H1 (cell line): Measurements from ENCODE around the gene ARRDC2. TPM values are rescaled to one million over a fixed set of nuclear protein-coding genes. Genes with fewer than 3 reads are reported as not detected.

Experiments used
- CTCF ChIA-PET: fragments of 300-600 bp; sonication (Branson Sonifier 250); formaldehyde crosslinking; loops from one replicate; lab custom pipeline; 2021; ENCODE audit not compliant: partially characterized antibody; lab: Charles Lee
- POLR2A ChIA-PET: fragments of 300-600 bp; sonication (Branson Sonifier 250); formaldehyde crosslinking; loops from one replicate; lab custom pipeline; 2021; ENCODE audit warnings: inconsistent platforms; ENCODE audit not compliant: partially characterized antibody; lab: Charles Lee
- DNase-seq, 2 experiments: peaks; one replicate each; pipeline versions ENCODE4 v3.0.0 to v3.0.0-alpha.2; 2010 to 2022; ENCODE audit warnings: low spot score in 2 of 2, low read depth in 1 of 2, mixed read lengths in 1 of 2
- FAIRE-seq: peaks from 2 replicates; lab custom pipeline; 2011; peaks lifted over from hg19 to GRCh38; lab: Jason Lieb, UNC
- H2AFZ ChIP-seq: 2 replicates; pipeline ENCODE4 v1.8.1; 2012; ENCODE audit warnings: low read length, inconsistent platforms
- H2AK5ac ChIP-seq: 2 replicates; pipeline ENCODE4 v1.6.1; 2013; ENCODE audit warnings: low read depth, low read length
- H2BK120ac ChIP-seq: replicated peaks from 2 replicates; pipeline ENCODE3; 2013; ENCODE audit warnings: low read depth, low read length, inconsistent platforms
- H2BK12ac ChIP-seq: 2 replicates; pipeline ENCODE4 v1.6.1; 2013; ENCODE audit warnings: low read depth, low read length
- H2BK15ac ChIP-seq: 2 replicates; pipeline ENCODE4 v1.6.1; 2013; ENCODE audit warnings: low read length
- H2BK20ac ChIP-seq: 2 replicates; pipeline ENCODE4 v1.6.1; 2013; ENCODE audit warnings: low read length
- H2BK5ac ChIP-seq: 2 replicates; pipeline ENCODE4 v1.6.1; 2013; ENCODE audit warnings: low read depth, low read length
- H3K14ac ChIP-seq: 2 replicates; pipeline ENCODE4 v1.6.1; 2013; ENCODE audit warnings: inconsistent platforms; ENCODE audit not compliant: insufficient read length
- H3K18ac ChIP-seq: 2 replicates; pipeline ENCODE4 v1.6.1; 2013; ENCODE audit warnings: low read length; ENCODE audit errors: extremely low read depth
- H3K23ac ChIP-seq: 2 replicates; pipeline ENCODE4 v1.6.1; 2013; ENCODE audit warnings: inconsistent platforms; ENCODE audit not compliant: insufficient read length
- H3K23me2 ChIP-seq: 2 replicates; pipeline ENCODE4 v1.6.1; 2013; ENCODE audit warnings: low read depth, low read length
- H3K27ac ChIP-seq: 2 replicates; pipeline ENCODE4 v1.6.1; 2011; ENCODE audit warnings: low read depth, low read length, inconsistent platforms
- H3K27me3 ChIP-seq, 4 experiments: replicated peaks in 1 of 4; 1 replicate in 1 of 4; 2 replicates in 3 of 4; pipeline versions ENCODE4 v1.6.1 to v1.8.1; 2011 to 2013; ENCODE audit warnings: low read length in 3 of 4, mild to moderate bottlenecking in 3 of 4, inconsistent platforms in 2 of 4, mixed read lengths in 2 of 4, moderate library complexity in 1 of 4; ENCODE audit not compliant: control insufficient read depth in 3 of 4, insufficient read depth in 3 of 4; ENCODE audit errors: extremely low read depth in 1 of 4
- H3K36me3 ChIP-seq, 4 experiments: 2 replicates each; pipeline versions ENCODE4 v1.6.1 to v1.8.1; 2011 to 2013; ENCODE audit warnings: mild to moderate bottlenecking in 4 of 4, low read length in 3 of 4, moderate library complexity in 2 of 4, control low read depth in 1 of 4, inconsistent platforms in 1 of 4; ENCODE audit not compliant: insufficient read depth in 4 of 4, control insufficient read depth in 2 of 4
- H3K4ac ChIP-seq: replicated peaks from 2 replicates; pipeline ENCODE3; 2013; ENCODE audit warnings: low read length, low read depth, mixed read lengths, inconsistent platforms; ENCODE audit not compliant: insufficient read length
- H3K4me1 ChIP-seq, 4 experiments: replicated peaks in 1 of 4; 1 replicate in 1 of 4; 2 replicates in 3 of 4; pipeline versions ENCODE4 v1.6.1 to v1.8.1; 2011 to 2013; ENCODE audit warnings: low read length in 3 of 4, inconsistent platforms in 2 of 4, mixed read lengths in 1 of 4; ENCODE audit not compliant: insufficient read depth in 4 of 4, control insufficient read depth in 3 of 4
- H3K4me2 ChIP-seq, 2 experiments: 2 replicates each; pipeline versions ENCODE4 v1.6.1 to v1.8.1; 2011 to 2013; ENCODE audit warnings: low read depth in 2 of 2, low read length in 2 of 2, control low read depth in 1 of 2, inconsistent platforms in 1 of 2, mild to moderate bottlenecking in 1 of 2; ENCODE audit not compliant: insufficient read depth in 1 of 2
- H3K4me3 ChIP-seq, 4 experiments: fragments of 200-600, 300-600 bp in 1 of 4; sonication (generic), shearing (Covaris generic), sonication (Bioruptor Twin) in 1 of 4; 2 replicates each; pipeline versions ENCODE4 v1.5.1 to v1.8.1; 2011 to 2016; ENCODE audit warnings: low read length in 4 of 4, low read depth in 3 of 4, control low read depth in 2 of 4, inconsistent platforms in 2 of 4, mild to moderate bottlenecking in 2 of 4, mixed read lengths in 1 of 4, moderate library complexity in 1 of 4; ENCODE audit not compliant: insufficient read depth in 2 of 4; ENCODE audit errors: extremely low read depth in 1 of 4
- H3K56ac ChIP-seq: replicated peaks from 2 replicates; pipeline ENCODE3; 2013; ENCODE audit warnings: low read depth, mild to moderate bottlenecking, mixed read lengths, low read length, inconsistent platforms; ENCODE audit not compliant: insufficient read length
- H3K79me1 ChIP-seq: 2 replicates; pipeline ENCODE4 v1.6.1; 2013; ENCODE audit warnings: low read depth, low read length, control low read depth
- H3K79me2 ChIP-seq, 2 experiments: 2 replicates each; pipeline versions ENCODE4 v1.6.1 to v1.8.1; 2012 to 2013; ENCODE audit warnings: low read length in 2 of 2, mild to moderate bottlenecking in 2 of 2, inconsistent platforms in 1 of 2; ENCODE audit not compliant: insufficient read depth in 2 of 2, control insufficient read depth in 1 of 2
- H3K9ac ChIP-seq, 4 experiments: replicated peaks in 1 of 4; 1 replicate in 1 of 4; 2 replicates in 3 of 4; pipeline versions ENCODE4 v1.6.1 to v1.8.1; 2011 to 2013; ENCODE audit warnings: low read depth in 3 of 4, low read length in 3 of 4, control low read depth in 2 of 4, mild to moderate bottlenecking in 2 of 4, moderate library complexity in 2 of 4, inconsistent platforms in 1 of 4; ENCODE audit errors: extremely low read depth in 1 of 4
- H3K9me3 ChIP-seq, 2 experiments: 2 replicates each; pipeline versions ENCODE4 v1.6.1 to v1.8.1; 2012 to 2013; ENCODE audit warnings: mild to moderate bottlenecking in 2 of 2, moderate library complexity in 2 of 2, control low read depth in 1 of 2, inconsistent platforms in 1 of 2, low read depth in 1 of 2, low read length in 1 of 2, mixed read lengths in 1 of 2; ENCODE audit not compliant: insufficient read depth in 2 of 2
- H4K20me1 ChIP-seq, 2 experiments: replicated peaks in 1 of 2; 2 replicates each; pipeline versions ENCODE3 to v1.8.1; 2011 to 2013; ENCODE audit warnings: inconsistent platforms in 2 of 2, low read length in 2 of 2, mild to moderate bottlenecking in 1 of 2; ENCODE audit not compliant: insufficient read depth in 2 of 2, control insufficient read depth in 1 of 2
- H4K5ac ChIP-seq: 2 replicates; pipeline ENCODE4 v1.6.1; 2013; ENCODE audit warnings: low read length, low read depth, mixed read lengths, inconsistent platforms; ENCODE audit not compliant: insufficient read length
- H4K8ac ChIP-seq: 2 replicates; pipeline ENCODE4 v1.8.0; 2013; ENCODE audit warnings: mild to moderate bottlenecking, moderate library complexity, low read length, inconsistent platforms; ENCODE audit not compliant: insufficient read depth; ENCODE audit errors: extremely low read depth
- H4K91ac ChIP-seq: replicated peaks from 2 replicates; pipeline ENCODE3; 2013; ENCODE audit warnings: low read length, mixed read lengths, inconsistent platforms; ENCODE audit not compliant: insufficient read length
- EZH2 ChIP-seq: fragments of 200-600 bp; sonication (generic); IDR thresholded peaks from 2 replicates; pipeline ENCODE4 v1.7.1; 2012; ENCODE audit warnings: low read depth, mild to moderate bottlenecking, moderate library complexity, low read length, inconsistent platforms; ENCODE audit not compliant: severe bottlenecking
- FOSL1 ChIP-seq: IDR thresholded peaks from 2 replicates; pipeline ENCODE4 v1.6.1; 2011; ENCODE audit warnings: mild to moderate bottlenecking, low read depth, low read length, moderate library complexity; ENCODE audit not compliant: insufficient read depth
- RXRA ChIP-seq: IDR thresholded peaks from 2 replicates; pipeline ENCODE4 v1.6.1; 2011; ENCODE audit warnings: low read depth, mild to moderate bottlenecking, low read length, moderate library complexity; ENCODE audit not compliant: insufficient read depth
- TAF1 ChIP-seq: IDR thresholded peaks from 2 replicates; pipeline ENCODE4 v1.6.1; 2011; ENCODE audit warnings: mild to moderate bottlenecking, low read depth, low read length
- whole genome bisulfite sequencing, 2 experiments: shearing (Covaris generic) in 1 of 2; methylation state at CpG; one replicate each; pipeline versions ENCODE4 v1.1.6 to v1.1.7; 2013 to 2015; ENCODE audit warnings: low lambda C conversion rate in 2 of 2, mixed read lengths in 2 of 2, inconsistent platforms in 1 of 2, low coverage in 1 of 2, missing lambda C conversion rate in 1 of 2; ENCODE audit not compliant: insufficient replicate concordance in 2 of 2, insufficient coverage in 1 of 2, insufficient read length in 1 of 2; ENCODE audit errors: extremely low coverage in 1 of 2, missing lambda C conversion rate in 1 of 2; 5-methylcytosine and 5-hydroxymethylcytosine counted together
- polyA plus RNA-seq, 7 experiments: library from polyadenylated mRNA; depleted of rRNA in 3 of 7; stranded (reverse) in 5 of 7; unstranded in 2 of 7; fragments of >200 nt in 5 of 7; fragments of 200-250 nt in 2 of 7; gene quantifications; 1 replicate in 5 of 7; 2 replicates in 1 of 7; 4 replicates in 1 of 7; pipeline versions ENCODE4 v1.2.1 to v1.2.3, GENCODE V29; 2011 to 2013; ENCODE audit warnings: missing spikeins in 2 of 7, mixed read lengths in 2 of 7
- total RNA-seq: library from RNA; stranded (reverse); fragmentation: NEBNext Ultra II Directional; extraction: Animal tissue kit (Norgen Biotek cat#: 25700); gene quantifications from 2 replicates; pipeline ENCODE4 v1.2.1, GENCODE V29; 2021

Gene ARRDC2
- total and polyA plus RNA-seq, 2 of the 8 experiments (the other 6 are each of a cell fraction or from before 2014, with no cell fraction given): 5.4 to 6.9 TPM

DNA sequence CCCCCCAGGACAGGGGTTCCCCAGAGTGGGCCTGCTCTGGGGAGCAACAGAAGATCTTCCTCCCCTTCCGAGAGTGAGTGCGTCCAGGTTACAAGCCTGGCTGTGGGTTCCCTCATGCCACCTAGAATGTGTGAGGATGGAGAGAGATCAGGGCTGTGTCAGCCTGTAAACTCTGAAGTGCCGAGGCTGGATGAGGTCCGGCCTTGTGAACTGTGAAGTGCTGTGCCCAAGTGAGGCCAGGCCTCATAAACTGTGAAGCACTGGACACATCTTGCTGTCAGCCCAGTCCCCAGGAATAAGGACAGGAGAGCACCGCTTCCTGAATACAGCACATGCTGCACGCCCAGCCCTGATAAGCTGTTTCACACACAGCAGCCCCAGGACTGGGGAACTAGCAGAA is 33.4 kb upstream of the ARRDC2 start:
- POLR2A ChIA-PET: interaction anchor here (1.0 to 1.3 kb wide), 4 partner anchors 26 to 41 kb away, joined by 3 to 4 read pairs (median 3); no protein-coding TSS in a partner anchor
- no peak for TF ChIP-seq FOSL1
- no peak for TF ChIP-seq EZH2
- TF ChIP-seq RXRA: no peak
- no peak for TF ChIP-seq TAF1
- TF ChIP-seq, all 59 proteins: peak for 0

More for the DNA sequence above, 33.4 kb upstream of the ARRDC2 start:
- Histone ChIP-seq H3K27me3 (no peaks in the 10 kb centered on the region), H2BK5ac (no peak overlapping the region), H2BK12ac (no peak overlapping the region), H4K8ac (no peak overlapping the region), H3K23me2 (no peaks in the 10 kb centered on the region), H3K4me2 (no peak overlapping the region), H2BK15ac (no peak overlapping the region), H3K23ac (no peak overlapping the region), H4K91ac (no peak overlapping the region), H3K9ac (no peak overlapping the region), H3K36me3 (peaks cover 0 to 7% (median 0%) of the 10 kb centered on the region in 4 experiments; a peak in 2 of 8 replicates), H2BK20ac (no peak overlapping the region), H3K56ac (no peak overlapping the region), H2AK5ac (no peak overlapping the region), H3K4me3 (no peak overlapping the region), H2BK120ac (no peak overlapping the region), H3K14ac (no peak overlapping the region), H3K18ac (no peak overlapping the region), H3K79me2 (no peaks in the 10 kb centered on the region), H4K5ac (no peak overlapping the region), H4K20me1 (peaks cover 0 to 2% of the 10 kb centered on the region in 2 experiments), H3K79me1 (no peaks in the 10 kb centered on the region), H3K4me1 (no peaks in the 10 kb centered on the region), H3K27ac (no peak overlapping the region), H3K4ac (no peak overlapping the region), H3K9me3 (no peaks in the 10 kb centered on the region), H2AFZ (no peak overlapping the region)
- CTCF ChIA-PET: interaction anchor here (1.1 to 1.9 kb wide), 6 partner anchors 9 to 23 kb away, joined by 3 to 7 read pairs (median 4); no protein-coding TSS in a partner anchor
- DNase-seq (no peak), FAIRE-seq (no peak)
- WGBS, 2 experiments: 91% methylated on average over 6 of the region's 6 CpGs; no CpG with 5 or more reads in 1 of the 2 experiments
